Hepatocyte (in vitro differentiated cells): ENCODE data around the gene AOX1.

Experiments
- EZH2 ChIP-seq: fragments of 200-600 bp; sonication (generic); IDR thresholded peaks from 2 replicates; pipeline ENCODE4 v1.6.1; 2016; ENCODE audit warnings: antibody characterized with exemption, mild to moderate bottlenecking, borderline replicate concordance
- EZH2phosphoT487 ChIP-seq: fragments of 200-600 bp; sonication (generic); IDR thresholded peaks from one replicate; pipeline ENCODE4 v1.6.1; 2018; ENCODE audit warnings: antibody characterized with exemption, mild to moderate bottlenecking, low read depth, moderate library complexity; ENCODE audit not compliant: unreplicated experiment, severe bottlenecking
- TF ChIP-seq, protein P1 (sequence below): fragments of 200-600 bp; sonication (generic); IDR thresholded peaks from 2 replicates; pipeline ENCODE4 v1.5.1; 2016; ENCODE audit warnings: antibody characterized with exemption, mild to moderate bottlenecking; ENCODE audit not compliant: poor library complexity

DNA sequence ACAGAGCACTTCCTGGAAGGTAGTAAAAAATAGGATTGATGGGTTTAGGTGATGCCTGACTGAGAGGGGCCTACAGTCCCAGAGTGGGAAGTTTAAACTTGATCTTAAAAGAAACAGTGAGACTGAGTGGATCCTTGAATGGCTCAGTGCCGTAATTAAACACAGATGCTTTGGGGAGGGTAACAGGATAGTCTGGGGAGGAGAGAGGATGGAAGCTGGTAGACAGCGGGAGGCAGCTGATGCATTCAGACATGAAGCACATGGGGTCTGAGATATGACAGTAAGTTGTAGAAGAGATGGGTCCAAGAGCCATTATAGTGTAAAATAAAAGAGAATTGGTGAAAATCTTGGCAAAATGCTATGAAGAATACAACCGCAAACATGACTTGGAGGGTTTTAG lies 54.4 kb downstream of the AOX1 start:
- TF ChIP-seq EZH2 (no peak), EZH2phosphoT487 (no peak)
- TF ChIP-seq, protein P1, sequence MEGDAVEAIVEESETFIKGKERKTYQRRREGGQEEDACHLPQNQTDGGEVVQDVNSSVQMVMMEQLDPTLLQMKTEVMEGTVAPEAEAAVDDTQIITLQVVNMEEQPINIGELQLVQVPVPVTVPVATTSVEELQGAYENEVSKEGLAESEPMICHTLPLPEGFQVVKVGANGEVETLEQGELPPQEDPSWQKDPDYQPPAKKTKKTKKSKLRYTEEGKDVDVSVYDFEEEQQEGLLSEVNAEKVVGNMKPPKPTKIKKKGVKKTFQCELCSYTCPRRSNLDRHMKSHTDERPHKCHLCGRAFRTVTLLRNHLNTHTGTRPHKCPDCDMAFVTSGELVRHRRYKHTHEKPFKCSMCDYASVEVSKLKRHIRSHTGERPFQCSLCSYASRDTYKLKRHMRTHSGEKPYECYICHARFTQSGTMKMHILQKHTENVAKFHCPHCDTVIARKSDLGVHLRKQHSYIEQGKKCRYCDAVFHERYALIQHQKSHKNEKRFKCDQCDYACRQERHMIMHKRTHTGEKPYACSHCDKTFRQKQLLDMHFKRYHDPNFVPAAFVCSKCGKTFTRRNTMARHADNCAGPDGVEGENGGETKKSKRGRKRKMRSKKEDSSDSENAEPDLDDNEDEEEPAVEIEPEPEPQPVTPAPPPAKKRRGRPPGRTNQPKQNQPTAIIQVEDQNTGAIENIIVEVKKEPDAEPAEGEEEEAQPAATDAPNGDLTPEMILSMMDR = no peak
